K562 (cell line): Measurements from ENCODE around the gene UBASH3B. TPM values are rescaled to one million over a fixed set of nuclear protein-coding genes. Genes with fewer than 3 reads are reported as not detected.

ENCODE experiments used
- ATAC-seq: fragments of 200-7000 bp; cut with Tn5 transposase; 3 replicates; pipeline ENCODE4 v1.9.1; 2020; ENCODE audit warnings: moderate library complexity
- BruUV-seq: library from RNA; stranded (reverse); fragments of 400-500 nt; replicated peaks from 2 replicates; lab custom pipeline; 2021; lab: Mats Ljungman, UMichigan
- CTCF ChIA-PET: fragments of 300-600 bp; formaldehyde crosslinking; extraction: SDS; loops from one replicate; lab custom pipeline; 2021; ENCODE audit warnings: low intra/inter-chr PET ratio; lab: Yijun Ruan, JAX
- POLR2A ChIA-PET: fragments of 300-600, 350-650 bp; sonication (Branson Sonifier 250); formaldehyde crosslinking; extraction: SDS; loops from one replicate; lab custom pipeline; 2021; ENCODE audit warnings: antibody characterized with exemption, inconsistent platforms; lab: Yijun Ruan, JAX
- DNase-seq, 4 experiments: peaks; one replicate each; pipeline versions ENCODE4 v3.0.0 to v3.0.0-alpha.2; 2011 to 2018; ENCODE audit warnings: low spot score in 3 of 4, mixed read lengths in 3 of 4; ENCODE audit errors: extremely low read depth in 1 of 4
- FAIRE-seq: peaks from 2 replicates; lab custom pipeline; 2011; peaks lifted over from hg19 to GRCh38; lab: Jason Lieb, UNC
- H2AFZ ChIP-seq: 2 replicates; pipeline ENCODE4 v1.6.0; 2011; ENCODE audit warnings: low read depth, low read length, control low read depth, inconsistent platforms
- H3K27ac ChIP-seq: fragments of 200-600 bp; 3 replicates; pipeline ENCODE4 v1.8.0; 2011; ENCODE audit warnings: low read depth, mild to moderate bottlenecking, control low read depth, inconsistent platforms, low read length, moderate library complexity, mixed read lengths; ENCODE audit errors: extremely low read depth
- H3K27me3 ChIP-seq, 2 experiments: fragments of 300-600 bp in 1 of 2; 2 replicates in 1 of 2; 3 replicates in 1 of 2; pipeline versions ENCODE4 v1.6.0 to v1.8.0; 2011; ENCODE audit warnings: inconsistent platforms in 2 of 2, low read length in 2 of 2, mild to moderate bottlenecking in 1 of 2, mixed read lengths in 1 of 2, moderate library complexity in 1 of 2; ENCODE audit not compliant: control insufficient read depth in 2 of 2, insufficient read depth in 2 of 2
- H3K36me3 ChIP-seq: fragments of 300-600 bp; 3 replicates; pipeline ENCODE4 v1.8.0; 2011; ENCODE audit warnings: mild to moderate bottlenecking, low read length, inconsistent platforms; ENCODE audit not compliant: control insufficient read depth, insufficient read depth
- H3K4me1 ChIP-seq, 2 experiments: fragments of 200-600 bp in 1 of 2; replicated peaks in 1 of 2; 2 replicates in 1 of 2; 3 replicates in 1 of 2; pipeline versions ENCODE4 v1.5.1 to v1.8.0; 2011; ENCODE audit warnings: inconsistent platforms in 2 of 2, low read length in 2 of 2, mild to moderate bottlenecking in 1 of 2, mixed read lengths in 1 of 2, moderate library complexity in 1 of 2; ENCODE audit not compliant: control insufficient read depth in 2 of 2, insufficient read depth in 2 of 2
- H3K4me2 ChIP-seq: 2 replicates; pipeline ENCODE4 v1.6.1; 2011; ENCODE audit warnings: low read length, control low read depth, inconsistent platforms, mixed read lengths; ENCODE audit not compliant: insufficient read depth
- H3K4me3 ChIP-seq: fragments of 200-600 bp; sonication (generic), shearing (Covaris generic); 2 replicates; pipeline ENCODE4 v1.5.1; 2016; ENCODE audit warnings: control low read depth, inconsistent platforms
- H3K79me2 ChIP-seq: fragments of 200-600 bp; 3 replicates; pipeline ENCODE4 v1.8.0; 2011; ENCODE audit warnings: low read length, inconsistent platforms; ENCODE audit not compliant: control insufficient read depth, insufficient read depth
- H3K9ac ChIP-seq, 2 experiments: 2 replicates each; pipeline versions ENCODE4 v1.6.0 to v1.6.1; 2011; ENCODE audit warnings: low read depth in 2 of 2, low read length in 2 of 2, control low read depth in 1 of 2, inconsistent platforms in 1 of 2, mild to moderate bottlenecking in 1 of 2, mixed read lengths in 1 of 2; ENCODE audit not compliant: insufficient read depth in 1 of 2
- H3K9me1 ChIP-seq: one replicate; pipeline ENCODE4 v1.6.0; 2011; ENCODE audit warnings: inconsistent platforms, mild to moderate bottlenecking, low read length, moderate library complexity; ENCODE audit not compliant: control insufficient read depth, insufficient read depth
- H3K9me3 ChIP-seq: replicated peaks from 2 replicates; pipeline ENCODE4 v1.5.1; 2011; ENCODE audit warnings: low read depth, low read length, inconsistent platforms; ENCODE audit not compliant: control insufficient read depth, insufficient read depth
- H4K20me1 ChIP-seq: replicated peaks from 2 replicates; pipeline ENCODE4 v1.6.1; 2011; ENCODE audit warnings: low read length, inconsistent platforms, mixed read lengths; ENCODE audit not compliant: control insufficient read depth, insufficient read depth
- BCL6 ChIP-seq: fragments of 250-450 bp; sonication (Bioruptor Pico); IDR thresholded peaks from 2 replicates; pipeline ENCODE4 v1.4.0; 2020
- CBX3 ChIP-seq, 2 experiments: IDR thresholded peaks; 1 replicate in 1 of 2; 2 replicates in 1 of 2; pipeline ENCODE4 v1.6.1; 2012; ENCODE audit warnings: inconsistent platforms in 2 of 2, low read length in 2 of 2, borderline replicate concordance in 1 of 2, control low read depth in 1 of 2
- DIDO1 ChIP-seq: fragments of 450-650 bp; IDR thresholded peaks from 2 replicates; pipeline ENCODE4 v1.6.1; 2016; ENCODE audit warnings: low read depth, missing biosample characterization, missing genetic modification characterization
- ESRRB ChIP-seq: fragments of 250-450 bp; sonication (Bioruptor Pico); IDR thresholded peaks from 2 replicates; pipeline ENCODE4 v1.5.0; 2020; ENCODE audit warnings: mild to moderate bottlenecking, moderate library complexity, borderline replicate concordance
- ETV6 ChIP-seq, 3 experiments: fragments of 150-350 bp in 1 of 3; sonication (generic) in 1 of 3; formaldehyde crosslinking in 1 of 3; IDR thresholded peaks; 2 replicates each; pipeline versions ENCODE4 v1.6.1 to v1.8.0; 2014 to 2022; ENCODE audit warnings: borderline replicate concordance in 2 of 3, low read depth in 2 of 3, antibody characterized with exemption in 1 of 3, low read length in 1 of 3, mild to moderate bottlenecking in 1 of 3, missing genetic modification reagents in 1 of 3
- GABPB1 ChIP-seq: sonication (generic); formaldehyde crosslinking; IDR thresholded peaks from 2 replicates; pipeline ENCODE4 v1.8.0; 2022; ENCODE audit warnings: mild to moderate bottlenecking, missing genetic modification reagents
- HES1 ChIP-seq: fragments of 450-650 bp; IDR thresholded peaks from 2 replicates; pipeline ENCODE4 v1.6.1; 2016; ENCODE audit warnings: low read depth, mild to moderate bottlenecking, moderate library complexity
- ILF3 ChIP-seq: fragments of 450-650 bp; IDR thresholded peaks from 2 replicates; pipeline ENCODE4 v1.6.1; 2018; ENCODE audit warnings: antibody characterized with exemption, mild to moderate bottlenecking, moderate library complexity, borderline replicate concordance
- IRF2 ChIP-seq: sonication (generic); formaldehyde crosslinking; IDR thresholded peaks from 2 replicates; pipeline ENCODE4 v1.8.1; 2022; ENCODE audit warnings: mild to moderate bottlenecking, missing genetic modification reagents
- MXD1 ChIP-seq: fragments of 250-450 bp; sonication (Bioruptor Pico); IDR thresholded peaks from 2 replicates; pipeline ENCODE4 v1.8.0; 2021; ENCODE audit warnings: borderline replicate concordance, mild to moderate bottlenecking, moderate library complexity; ENCODE audit not compliant: poor library complexity, severe bottlenecking
- NFIC ChIP-seq: fragments of 450-650 bp; IDR thresholded peaks from 2 replicates; pipeline ENCODE4 v1.6.1; 2017; ENCODE audit warnings: mild to moderate bottlenecking, inconsistent platforms
- POLR2B ChIP-seq: fragments of 450-650 bp; IDR thresholded peaks from 2 replicates; pipeline ENCODE4 v1.6.1; 2018; ENCODE audit warnings: low read depth; ENCODE audit not compliant: partially characterized antibody
- POLR2H ChIP-seq: IDR thresholded peaks from 2 replicates; pipeline ENCODE4 v1.6.1; 2016; ENCODE audit warnings: missing genetic modification characterization, low read depth, mild to moderate bottlenecking, control low read depth, missing compliant biosample characterization, moderate library complexity
- RBM17 ChIP-seq: fragments of 200-400 bp; formaldehyde crosslinking; IDR thresholded peaks from 2 replicates; pipeline ENCODE4 v1.6.1; 2017; ENCODE audit warnings: low read depth, mild to moderate bottlenecking, low read length, borderline replicate concordance
- RFX7 ChIP-seq: fragments of 250-450 bp; sonication (Bioruptor Pico); IDR thresholded peaks from 2 replicates; pipeline ENCODE4 v1.5.1; 2021; ENCODE audit warnings: mild to moderate bottlenecking
- SIN3A ChIP-seq, 2 experiments: fragments of 150-350 bp in 1 of 2; IDR thresholded peaks; 2 replicates each; pipeline ENCODE4 v1.6.1; 2011 to 2016; ENCODE audit warnings: borderline replicate concordance in 2 of 2, low read depth in 2 of 2, low read length in 2 of 2, mild to moderate bottlenecking in 2 of 2, moderate library complexity in 2 of 2; ENCODE audit not compliant: control insufficient read depth in 1 of 2
- TAF15 ChIP-seq: fragments of 200-400 bp; formaldehyde crosslinking; IDR thresholded peaks from 2 replicates; pipeline ENCODE4 v1.6.1; 2017; ENCODE audit warnings: mild to moderate bottlenecking, low read depth, low read length, moderate library complexity
- THRAP3 ChIP-seq: fragments of 450-650 bp; IDR thresholded peaks from 2 replicates; pipeline ENCODE4 v1.6.1; 2016; ENCODE audit warnings: mild to moderate bottlenecking, inconsistent platforms, borderline replicate concordance
- WGBS: fragments of 100-300 bp; shearing (Covaris generic); methylation state at CpG from one replicate; pipeline ENCODE4 v1.1.6; 2016; ENCODE audit warnings: low coverage, mixed read lengths; ENCODE audit not compliant: insufficient coverage; ENCODE audit errors: missing lambda C conversion rate; 5-methylcytosine and 5-hydroxymethylcytosine counted together
- in situ Hi-C: fragments of 300-500 bp; cut with MboI; formaldehyde crosslinking; loops from 4 replicates; pipeline ENCODE4 v1.15.0; 2018; ENCODE audit warnings: inconsistent platforms, mixed read lengths
- intact Hi-C: fragments of 100-400 bp; cut with micrococcal nuclease; formaldehyde crosslinking; loops from 2 replicates; pipeline ENCODE4 v1.14.2; 2022
- polyA plus RNA-seq, 8 experiments: library from polyadenylated mRNA; depleted of rRNA in 4 of 8; stranded (reverse) in 5 of 8; unstranded in 3 of 8; fragments of >200 nt; fragmentation: Nextera tagmentation in 2 of 8; fragmentation: Illumina TruSeq in 1 of 8; extraction: Ambion mirVana in 2 of 8; extraction: Trizol in 1 of 8; gene quantifications; 2 replicates each; pipeline versions ENCODE4 v1.2.1 to v1.2.3, GENCODE V29; 2011 to 2014; ENCODE audit warnings: inconsistent platforms in 1 of 8, missing spikeins in 1 of 8
- total RNA-seq, 7 experiments: library from RNA; depleted of rRNA in 6 of 7; stranded (reverse); fragments of >200 nt in 6 of 7; fragmentation: Illumina TruSeq in 2 of 7; extraction: Trizol in 2 of 7; gene quantifications; 2 replicates each; pipeline versions ENCODE4 v1.2.1 to v1.2.3, GENCODE V29; 2011 to 2021; ENCODE audit warnings: low replicate concordance in 1 of 7

Gene UBASH3B
- total and polyA plus RNA-seq, 9 of the 15 experiments (the other 6 are each of a cell fraction or from before 2014, with no cell fraction given) = 0.01 to 0.31 (median 0.08) TPM; not detected in 2

- TF ChIP-seq HES1 (no peak), MXD1 (CRISPR knock-in tag) (no peak), GABPB1 (CRISPR knock-in tag) (no peak), POLR2H (no peak), DIDO1 (tag) (no peak), SIN3A (IDR thresholded peaks at IDR 0.05; ENCODE audit: borderline replicate concordance in 2 of 2, control insufficient read depth in 1 of 2, low read depth in 2 of 2, low read length in 2 of 2) (no peak), ETV6 (IDR thresholded peaks at IDR 0.05; ENCODE audit: borderline replicate concordance in 1 of 2, low read depth in 2 of 2, low read length in 1 of 2) (no peak), ETV6 (CRISPR knock-in tag; IDR thresholded peaks at IDR 0.05; ENCODE audit: borderline replicate concordance) (no peak)
- TF ChIP-seq, all 486 proteins: peak for 0
Observed at GRCh38 chr11:122769126-122769780, 113.7 kb downstream of the UBASH3B start (continued).

GRCh38 chr11:122772945-122773344 is 117.4 kb downstream of the UBASH3B start:
- no peaks in the 10 kb centered on the region for H3K36me3 ChIP-seq
- H3K4me2 ChIP-seq = no peak overlapping the region

More at GRCh38 chr11:122772945-122773344, 117.4 kb downstream of the UBASH3B start:
- Histone ChIP-seq H3K27me3 (peaks cover 0 to 11% of the 10 kb centered on the region in 2 experiments; a peak in 1 of 5 replicates), H3K9ac (no peak overlapping the region), H3K9me3 (no peaks in the 10 kb centered on the region), H3K79me2 (no peaks in the 10 kb centered on the region), H4K20me1 (no peaks in the 10 kb centered on the region), H2AFZ (no peak overlapping the region), H3K4me3 (no peak overlapping the region), H3K4me1 (no peaks in the 10 kb centered on the region), H3K9me1 (peaks cover 3% of the 10 kb centered on the region), H3K27ac (no peak overlapping the region)
- WGBS = 3% methylated on average over 7 of the region's 7 CpGs
- ATAC-seq (no peak), DNase-seq (no peak), FAIRE-seq (no peak)
- no peak for TF ChIP-seq BCL6 (CRISPR knock-in tag)
- no peak for TF ChIP-seq RFX7 (CRISPR knock-in tag)
- no peak for TF ChIP-seq POLR2B
- TF ChIP-seq THRAP3 = no peak
- no peak for TF ChIP-seq ESRRB (CRISPR knock-in tag)
- no peak for TF ChIP-seq ILF3
- no peak for TF ChIP-seq TAF15
- no peak for TF ChIP-seq CBX3 (IDR thresholded peaks at IDR 0.05; ENCODE audit: borderline replicate concordance in 1 of 2, low read length in 2 of 2)
- TF ChIP-seq IRF2 (CRISPR knock-in tag) = no peak
- TF ChIP-seq RBM17 = no peak
- TF ChIP-seq NFIC = no peak
- ChIA-PET POLR2A (no interaction called here), CTCF (no interaction called here)
- BruUV-seq = no TSS peak
- intact Hi-C loops (no loop called here), in situ Hi-C loops (no loop called here)
